ENCODE measurements around the gene ACKR4.

- TF ChIP-seq CTCF (conservative IDR thresholded peaks at IDR 0.05; ENCODE audit: low read depth, low read length) (no peak), EZH2 (IDR thresholded peaks at IDR 0.05; ENCODE audit: borderline replicate concordance, low read depth, low read length, poor library complexity, severe bottlenecking) (no peak)
Observed at GRCh38 chr3:132594498-132594897, 2.6 kb upstream of the ACKR4 start.

All from A673 (cell line).